Measurements from ENCODE around the gene FRMD7.

Gene FRMD7

DNA sequence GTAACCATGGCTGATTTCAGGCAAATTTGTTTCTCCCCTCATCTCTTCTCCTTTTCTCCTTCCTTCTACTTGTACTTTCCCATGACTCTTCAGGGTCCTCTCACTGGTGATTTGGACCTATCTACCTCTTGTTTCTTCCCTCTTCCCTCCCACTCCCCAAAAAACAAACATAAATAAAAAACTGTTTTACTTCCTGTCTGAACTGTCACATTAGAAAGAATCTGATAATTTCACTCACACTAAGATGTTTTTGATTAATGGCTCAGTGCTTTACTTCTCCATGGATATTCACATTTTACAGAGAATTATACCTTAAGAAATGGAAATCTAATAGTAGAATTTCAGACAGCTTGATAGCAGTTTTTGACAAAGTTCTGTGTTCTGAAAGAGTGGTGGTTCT, 97.6 kb downstream of the FRMD7 start:
- DNase-seq: no peak

Measured in activated CD4-positive, alpha-beta T cell treated with anti-CD3 and anti-CD28 coated beads, Interleukin-2, amount 50 U/mL, for 16 hours (primary cell).